ENCODE measurements around the gene SHANK2.

The SHANK2 gene

DNA sequence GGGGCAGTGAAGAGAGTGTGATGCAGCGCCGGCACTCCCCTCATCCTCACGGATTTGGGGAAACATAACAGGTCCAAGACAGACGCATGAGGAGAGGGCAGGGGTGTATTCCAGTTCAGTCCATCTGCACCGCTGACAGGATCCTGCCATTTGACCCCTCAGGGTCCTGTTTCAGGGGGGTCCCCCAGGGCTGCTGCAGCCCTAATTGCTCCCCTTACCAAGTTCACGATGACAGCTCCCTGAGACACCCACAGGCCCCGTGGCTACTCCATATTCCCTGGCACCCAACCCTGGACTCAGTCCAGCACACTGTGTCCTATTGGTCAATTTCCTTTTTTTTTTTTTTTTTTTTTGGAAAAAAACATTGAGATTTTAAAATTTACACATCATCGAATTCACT, 41.5 kb downstream of the SHANK2 start:
- no peak overlapping the region for H3K4me3 ChIP-seq (ENCODE audit: insufficient read depth, low read depth, low read length, poor library complexity, severe bottlenecking)
- no peaks in the 10 kb centered on the region for H3K27me3 ChIP-seq (replicated peaks; ENCODE audit: control insufficient read depth, insufficient read depth, low read length, poor library complexity, severe bottlenecking)
- H3K4me1 ChIP-seq (ENCODE audit: control insufficient read depth, insufficient read depth, low read length, poor library complexity, severe bottlenecking) = no peaks in the 10 kb centered on the region
- H3K9me3 ChIP-seq (ENCODE audit: control insufficient read depth, low read length) = no peaks in the 10 kb centered on the region
- no peaks in the 10 kb centered on the region for H3K36me3 ChIP-seq (ENCODE audit: control insufficient read depth, insufficient read depth, low read length)
- H3K27ac ChIP-seq (ENCODE audit: insufficient read depth, low read length, poor library complexity, severe bottlenecking) = no peak overlapping the region
- no peak for DNase-seq

DNA sequence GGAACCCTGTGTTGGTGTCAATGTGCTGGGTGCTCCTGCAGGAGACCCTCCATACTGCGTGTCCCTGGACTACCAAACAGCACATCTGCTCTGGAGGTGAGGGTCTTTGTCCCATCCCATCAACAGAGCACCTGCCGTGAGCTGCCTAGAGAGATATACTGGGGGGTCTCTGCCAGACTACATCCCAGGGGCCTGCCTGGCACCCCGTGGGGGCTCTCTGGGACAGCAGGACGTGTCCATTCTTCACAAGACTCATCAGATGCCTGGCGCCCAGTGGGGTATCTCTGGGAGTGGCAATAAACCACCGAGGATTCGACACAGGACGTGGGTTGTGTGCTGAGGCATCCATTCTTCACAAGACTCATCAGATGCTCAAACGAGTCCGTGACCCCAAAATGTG, 42.7 kb downstream of the SHANK2 start:
- Histone ChIP-seq H3K27ac (ENCODE audit: insufficient read depth, low read length, poor library complexity, severe bottlenecking) (no peak overlapping the region), H3K4me3 (ENCODE audit: insufficient read depth, low read depth, low read length, poor library complexity, severe bottlenecking) (no peak overlapping the region), H3K36me3 (ENCODE audit: control insufficient read depth, insufficient read depth, low read length) (no peaks in the 10 kb centered on the region), H3K4me1 (ENCODE audit: control insufficient read depth, insufficient read depth, low read length, poor library complexity, severe bottlenecking) (no peaks in the 10 kb centered on the region), H3K27me3 (replicated peaks; ENCODE audit: control insufficient read depth, insufficient read depth, low read length, poor library complexity, severe bottlenecking) (no peaks in the 10 kb centered on the region), H3K9me3 (ENCODE audit: control insufficient read depth, low read length) (no peaks in the 10 kb centered on the region)
- DNase-seq = no peak

DNA sequence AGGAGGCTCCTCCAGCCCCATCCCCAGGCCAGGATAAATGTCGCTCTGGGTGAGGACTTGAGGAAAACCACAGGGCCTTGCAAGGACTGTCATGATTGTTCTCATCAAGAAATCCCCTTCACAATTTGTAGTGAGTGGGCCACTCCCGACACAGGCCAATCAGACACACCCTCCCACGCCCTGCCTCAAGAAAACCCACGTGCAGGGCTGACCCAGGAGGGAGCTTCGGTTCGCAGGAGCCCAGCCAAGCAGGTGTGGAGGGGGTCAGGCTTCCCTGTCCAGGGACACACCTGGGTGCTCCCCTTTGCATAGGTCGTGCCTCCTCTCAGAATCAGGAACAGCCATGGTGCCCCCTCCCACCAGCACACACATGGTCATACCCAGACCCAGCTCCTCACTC, 43.2 kb downstream of the SHANK2 start:
- Histone ChIP-seq H3K36me3 (ENCODE audit: control insufficient read depth, insufficient read depth, low read length) (no peaks in the 10 kb centered on the region), H3K4me1 (ENCODE audit: control insufficient read depth, insufficient read depth, low read length, poor library complexity, severe bottlenecking) (no peaks in the 10 kb centered on the region), H3K4me3 (ENCODE audit: insufficient read depth, low read depth, low read length, poor library complexity, severe bottlenecking) (no peak overlapping the region), H3K27ac (ENCODE audit: insufficient read depth, low read length, poor library complexity, severe bottlenecking) (no peak overlapping the region), H3K9me3 (ENCODE audit: control insufficient read depth, low read length) (no peaks in the 10 kb centered on the region), H3K27me3 (replicated peaks; ENCODE audit: control insufficient read depth, insufficient read depth, low read length, poor library complexity, severe bottlenecking) (no peaks in the 10 kb centered on the region)
- DNase-seq = no peak

DNA sequence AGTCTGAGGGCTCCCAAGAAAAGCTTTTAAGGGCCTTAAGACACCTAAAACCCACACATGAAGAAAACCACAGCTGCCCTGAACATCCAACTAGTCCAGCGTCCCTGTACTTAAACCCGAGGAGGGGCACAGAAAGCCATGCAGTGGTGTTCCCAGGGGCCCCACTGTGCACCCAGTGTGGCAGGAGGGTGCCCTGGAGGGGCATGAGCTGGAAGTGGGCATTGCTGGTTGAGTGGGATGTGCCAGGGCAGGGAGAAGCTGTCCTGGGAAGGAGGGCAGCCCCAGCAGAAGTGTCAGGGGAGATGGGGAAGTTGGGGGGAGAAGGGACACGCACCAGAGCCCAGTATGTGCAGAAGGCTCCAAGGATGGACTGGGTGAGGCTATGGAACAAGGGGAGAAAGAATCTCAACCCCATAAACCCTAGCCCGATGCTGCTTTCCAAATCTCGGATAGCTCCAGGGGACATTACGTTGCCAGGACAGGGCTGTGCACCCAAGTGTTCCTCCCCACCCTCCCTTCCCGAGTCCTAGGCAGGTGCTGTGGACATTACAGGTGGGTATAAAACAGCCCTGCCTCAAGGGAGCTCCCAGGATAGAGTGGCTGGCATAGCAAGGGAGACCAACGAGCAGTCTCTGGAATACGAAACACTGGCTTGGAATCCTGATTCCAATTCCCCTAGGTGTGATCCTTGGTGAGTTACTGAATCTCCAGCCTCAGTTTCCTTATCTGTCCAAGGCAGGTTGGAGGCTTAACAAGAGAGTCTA, 44.2 kb downstream of the SHANK2 start:
- no peak for DNase-seq
- Histone ChIP-seq H3K9me3 (ENCODE audit: control insufficient read depth, low read length) (no peaks in the 10 kb centered on the region), H3K36me3 (ENCODE audit: control insufficient read depth, insufficient read depth, low read length) (no peaks in the 10 kb centered on the region), H3K27me3 (replicated peaks; ENCODE audit: control insufficient read depth, insufficient read depth, low read length, poor library complexity, severe bottlenecking) (no peaks in the 10 kb centered on the region), H3K4me3 (ENCODE audit: insufficient read depth, low read depth, low read length, poor library complexity, severe bottlenecking) (no peak overlapping the region), H3K27ac (ENCODE audit: insufficient read depth, low read length, poor library complexity, severe bottlenecking) (no peak overlapping the region), H3K4me1 (ENCODE audit: control insufficient read depth, insufficient read depth, low read length, poor library complexity, severe bottlenecking) (no peaks in the 10 kb centered on the region)

DNA sequence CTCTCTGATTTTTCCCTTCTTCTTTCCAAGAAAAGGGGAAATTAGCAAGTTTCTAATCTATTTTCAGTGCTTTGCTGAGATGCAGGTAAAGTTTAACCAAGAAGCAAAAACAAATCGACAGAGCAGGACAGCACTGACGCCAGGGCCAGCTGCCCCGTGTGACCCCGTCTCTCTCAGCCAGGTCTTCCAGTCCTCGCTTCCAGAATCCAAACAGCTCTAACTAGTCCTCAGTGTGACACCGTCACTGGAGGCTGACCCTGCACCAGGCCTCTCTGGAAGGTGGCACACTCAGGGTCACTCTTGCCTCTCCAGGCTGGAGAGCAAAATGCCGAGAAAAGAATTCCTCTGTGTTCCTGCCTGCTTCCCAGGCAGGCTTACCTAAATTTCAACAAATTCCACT, 44.8 kb downstream of the SHANK2 start:
- Histone ChIP-seq H3K27ac (ENCODE audit: insufficient read depth, low read length, poor library complexity, severe bottlenecking) (no peak overlapping the region), H3K4me1 (ENCODE audit: control insufficient read depth, insufficient read depth, low read length, poor library complexity, severe bottlenecking) (no peaks in the 10 kb centered on the region), H3K36me3 (ENCODE audit: control insufficient read depth, insufficient read depth, low read length) (no peaks in the 10 kb centered on the region), H3K27me3 (replicated peaks; ENCODE audit: control insufficient read depth, insufficient read depth, low read length, poor library complexity, severe bottlenecking) (no peaks in the 10 kb centered on the region), H3K4me3 (ENCODE audit: insufficient read depth, low read depth, low read length, poor library complexity, severe bottlenecking) (no peak overlapping the region), H3K9me3 (ENCODE audit: control insufficient read depth, low read length) (no peaks in the 10 kb centered on the region)
- DNase-seq = no peak

DNA sequence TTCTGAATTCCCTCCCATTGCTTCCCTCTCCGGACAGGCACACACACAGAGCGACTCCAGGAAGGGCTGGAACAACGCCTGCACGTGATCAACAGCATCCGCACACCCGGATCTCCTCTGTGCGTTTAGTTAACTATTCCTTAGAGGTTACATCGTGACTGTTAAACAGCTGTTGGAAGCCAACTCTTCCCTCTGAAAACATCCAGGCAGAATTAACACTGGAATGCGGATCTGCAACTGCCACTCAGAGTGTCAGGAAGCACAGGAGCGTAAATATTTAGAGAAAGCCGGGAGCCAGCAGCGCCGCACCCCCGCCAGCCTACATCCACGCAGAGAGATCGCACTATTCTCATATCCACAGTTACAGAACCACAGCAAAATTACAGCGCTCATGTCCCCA, 46.2 kb downstream of the SHANK2 start:
- Histone ChIP-seq H3K27me3 (replicated peaks; ENCODE audit: control insufficient read depth, insufficient read depth, low read length, poor library complexity, severe bottlenecking) (no peaks in the 10 kb centered on the region), H3K9me3 (ENCODE audit: control insufficient read depth, low read length) (no peaks in the 10 kb centered on the region), H3K36me3 (ENCODE audit: control insufficient read depth, insufficient read depth, low read length) (no peaks in the 10 kb centered on the region), H3K4me3 (ENCODE audit: insufficient read depth, low read depth, low read length, poor library complexity, severe bottlenecking) (no peak overlapping the region), H3K4me1 (ENCODE audit: control insufficient read depth, insufficient read depth, low read length, poor library complexity, severe bottlenecking) (no peaks in the 10 kb centered on the region), H3K27ac (ENCODE audit: insufficient read depth, low read length, poor library complexity, severe bottlenecking) (no peak overlapping the region)
- DNase-seq = no peak

DNA sequence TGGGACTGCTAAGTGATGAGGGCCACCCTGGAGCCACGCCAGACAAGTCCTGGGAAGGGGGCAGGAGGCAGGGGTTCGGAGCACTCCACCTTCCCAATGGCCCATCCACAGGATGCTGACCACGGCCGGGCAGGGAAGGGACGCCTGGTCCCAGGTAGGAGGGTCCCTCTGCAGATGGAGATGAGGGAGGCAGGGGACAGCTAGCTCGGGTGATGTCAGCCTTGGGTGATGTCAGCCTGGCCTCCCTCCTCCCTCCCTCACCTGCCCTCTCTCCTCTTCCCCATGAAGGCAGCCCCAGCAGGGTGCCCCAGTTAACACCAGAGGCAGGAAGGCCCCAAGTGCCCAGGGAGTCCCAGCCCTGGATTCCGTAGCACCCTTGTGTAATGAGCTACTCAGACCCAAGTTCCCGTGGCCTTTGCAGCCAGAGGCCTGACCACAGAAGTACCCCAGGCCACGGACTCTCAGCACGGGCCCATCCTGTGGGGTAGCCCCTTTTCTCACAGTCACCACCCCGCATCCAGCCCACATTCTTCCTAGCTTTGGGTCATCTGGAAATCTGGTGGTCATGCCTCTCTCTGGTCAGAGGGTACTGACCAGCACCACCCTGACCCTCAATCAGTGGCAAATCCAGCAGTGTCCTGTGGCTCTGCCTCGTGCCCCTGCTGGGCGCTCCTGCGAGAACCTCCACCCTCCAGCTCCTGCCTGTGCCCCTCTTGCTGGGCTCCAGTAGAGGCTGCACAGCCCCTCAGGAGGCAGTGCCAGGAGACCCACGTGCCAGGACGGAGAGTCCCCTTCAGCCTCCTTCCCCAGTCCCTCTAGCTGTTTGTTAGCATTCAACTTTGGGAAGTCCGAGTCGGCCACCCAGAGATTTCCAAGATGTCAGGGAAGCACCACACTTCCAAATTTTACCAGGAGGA, 47.4 kb downstream of the SHANK2 start:
- no peaks in the 10 kb centered on the region for H3K9me3 ChIP-seq (ENCODE audit: control insufficient read depth, low read length)

DNA sequence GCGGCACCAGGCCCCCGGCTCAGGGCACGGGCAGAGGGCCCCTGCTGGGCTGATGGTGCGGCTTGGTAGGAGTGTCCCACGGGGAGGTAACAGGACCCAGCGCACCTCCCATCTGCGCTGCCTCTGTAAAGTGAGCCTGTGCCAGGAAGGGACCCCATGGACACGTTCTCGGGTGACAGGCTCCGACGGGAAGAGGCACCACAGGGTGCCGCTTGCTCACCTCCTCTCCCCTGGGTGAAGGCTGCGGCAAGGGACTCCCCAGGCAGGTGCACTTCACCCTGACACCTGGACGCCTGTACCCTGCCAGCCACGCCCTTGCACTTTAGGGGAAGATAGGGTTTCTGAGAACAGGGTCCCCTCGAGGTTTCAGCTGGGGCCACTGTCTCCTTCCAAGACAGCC, 48.1 kb downstream of the SHANK2 start:
- DNase-seq = no peak
- Histone ChIP-seq H3K9me3 (ENCODE audit: control insufficient read depth, low read length) (no peaks in the 10 kb centered on the region), H3K4me1 (ENCODE audit: control insufficient read depth, insufficient read depth, low read length, poor library complexity, severe bottlenecking) (no peaks in the 10 kb centered on the region), H3K27ac (ENCODE audit: insufficient read depth, low read length, poor library complexity, severe bottlenecking) (no peak overlapping the region), H3K36me3 (ENCODE audit: control insufficient read depth, insufficient read depth, low read length) (no peaks in the 10 kb centered on the region), H3K4me3 (ENCODE audit: insufficient read depth, low read depth, low read length, poor library complexity, severe bottlenecking) (no peak overlapping the region), H3K27me3 (replicated peaks; ENCODE audit: control insufficient read depth, insufficient read depth, low read length, poor library complexity, severe bottlenecking) (no peaks in the 10 kb centered on the region)

More for the DNA sequence above, 47.4 kb downstream of the SHANK2 start:
- H3K27ac ChIP-seq (ENCODE audit: insufficient read depth, low read length, poor library complexity, severe bottlenecking) = no peak overlapping the region
- DNase-seq = no peak
- no peaks in the 10 kb centered on the region for H3K36me3 ChIP-seq (ENCODE audit: control insufficient read depth, insufficient read depth, low read length)
- H3K4me1 ChIP-seq (ENCODE audit: control insufficient read depth, insufficient read depth, low read length, poor library complexity, severe bottlenecking) = no peaks in the 10 kb centered on the region
- no peaks in the 10 kb centered on the region for H3K27me3 ChIP-seq (replicated peaks; ENCODE audit: control insufficient read depth, insufficient read depth, low read length, poor library complexity, severe bottlenecking)
- no peak overlapping the region for H3K4me3 ChIP-seq (ENCODE audit: insufficient read depth, low read depth, low read length, poor library complexity, severe bottlenecking)

DNA sequence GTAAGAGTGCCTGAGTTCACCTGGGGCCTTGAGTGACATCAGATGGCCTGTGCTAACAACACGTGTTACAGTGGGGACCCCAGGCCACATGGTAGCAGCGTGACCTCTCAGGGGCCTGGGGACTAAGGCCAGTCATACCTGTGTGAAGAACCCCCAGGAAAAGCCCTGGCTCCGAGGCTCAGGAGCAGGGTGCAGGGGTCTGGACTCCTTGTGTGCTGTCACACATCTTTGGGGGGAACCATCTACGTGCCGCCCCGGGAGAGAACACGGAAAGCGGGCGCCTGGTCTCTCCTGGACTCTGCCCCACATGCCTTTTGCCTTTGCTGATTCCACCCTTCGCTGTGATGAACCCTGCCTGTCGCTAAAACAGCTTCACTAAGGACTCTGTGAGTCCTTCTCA, 48.7 kb downstream of the SHANK2 start:
- Histone ChIP-seq H3K4me3 (ENCODE audit: insufficient read depth, low read depth, low read length, poor library complexity, severe bottlenecking) (no peak overlapping the region), H3K4me1 (ENCODE audit: control insufficient read depth, insufficient read depth, low read length, poor library complexity, severe bottlenecking) (no peaks in the 10 kb centered on the region), H3K9me3 (ENCODE audit: control insufficient read depth, low read length) (no peaks in the 10 kb centered on the region), H3K27me3 (replicated peaks; ENCODE audit: control insufficient read depth, insufficient read depth, low read length, poor library complexity, severe bottlenecking) (no peaks in the 10 kb centered on the region), H3K36me3 (ENCODE audit: control insufficient read depth, insufficient read depth, low read length) (no peaks in the 10 kb centered on the region), H3K27ac (ENCODE audit: insufficient read depth, low read length, poor library complexity, severe bottlenecking) (no peak overlapping the region)
- DNase-seq = no peak

DNA sequence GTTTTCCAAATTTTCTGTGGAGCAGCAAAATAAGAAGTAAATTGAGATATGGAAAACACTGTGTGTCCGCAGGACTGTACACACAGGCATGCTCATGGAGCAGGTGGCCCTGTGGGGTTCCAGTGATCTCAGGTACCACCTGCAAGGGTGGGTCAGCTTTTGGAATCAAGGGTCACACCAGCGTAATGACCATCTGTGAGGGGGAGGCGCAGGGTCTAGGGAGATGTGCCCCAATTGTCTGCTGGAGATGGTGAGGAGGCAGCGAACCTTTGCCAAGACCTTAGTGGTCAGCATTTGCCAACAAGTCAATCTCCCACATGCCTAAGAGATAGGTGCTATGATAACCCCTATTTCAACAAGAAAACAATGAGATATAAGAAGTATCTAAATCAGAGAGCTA, 49.4 kb downstream of the SHANK2 start:
- no peaks in the 10 kb centered on the region for H3K4me1 ChIP-seq (ENCODE audit: control insufficient read depth, insufficient read depth, low read length, poor library complexity, severe bottlenecking)
- no peak overlapping the region for H3K4me3 ChIP-seq (ENCODE audit: insufficient read depth, low read depth, low read length, poor library complexity, severe bottlenecking)
- no peak overlapping the region for H3K27ac ChIP-seq (ENCODE audit: insufficient read depth, low read length, poor library complexity, severe bottlenecking)
- no peaks in the 10 kb centered on the region for H3K9me3 ChIP-seq (ENCODE audit: control insufficient read depth, low read length)
- H3K36me3 ChIP-seq (ENCODE audit: control insufficient read depth, insufficient read depth, low read length) = no peaks in the 10 kb centered on the region
- DNase-seq = no peak
- no peaks in the 10 kb centered on the region for H3K27me3 ChIP-seq (replicated peaks; ENCODE audit: control insufficient read depth, insufficient read depth, low read length, poor library complexity, severe bottlenecking)

All from effector memory CD4-positive, alpha-beta T cell (primary cell).